IMR-90 (cell line): ENCODE data around the gene PLPP6. TPM values are rescaled to one million over a fixed set of nuclear protein-coding genes. Genes with fewer than 3 reads are reported as not detected.

Experiments used
- ATAC-seq: fragments of 200-7000 bp; cut with Tn5 transposase; 2 replicates; pipeline ENCODE4 v1.9.1; 2020; ENCODE audit warnings: low read depth, mild to moderate bottlenecking, moderate library complexity
- BruUV-seq: library from RNA; stranded (reverse); fragments of 400-500 nt; replicated peaks from 2 replicates; lab custom pipeline; 2021; lab: Mats Ljungman, UMichigan
- CTCF ChIA-PET: fragments of 300-600 bp; formaldehyde crosslinking; extraction: SDS; loops from one replicate; lab custom pipeline; 2021; ENCODE audit warnings: antibody characterized with exemption; lab: Yijun Ruan, JAX
- POLR2A ChIA-PET: fragments of 300-600 bp; sonication (Branson Sonifier 250); formaldehyde crosslinking; loops from one replicate; lab custom pipeline; 2022; ENCODE audit warnings: antibody characterized with exemption; ENCODE audit not compliant: unreplicated experiment; lab: Charles Lee
- DNase-seq: peaks from one replicate; pipeline ENCODE4 v3.0.0; 2013
- H2AFZ ChIP-seq: replicated peaks from 2 replicates; pipeline ENCODE3; 2013; ENCODE audit warnings: low read length, mild to moderate bottlenecking; ENCODE audit not compliant: poor library complexity
- H2AK5ac ChIP-seq: 2 replicates; pipeline ENCODE4 v1.6.1; 2013; ENCODE audit warnings: low read depth, low read length, inconsistent platforms
- H2AK9ac ChIP-seq: replicated peaks from 2 replicates; pipeline ENCODE3; 2013; ENCODE audit warnings: mild to moderate bottlenecking, low read depth, low read length, moderate library complexity; ENCODE audit not compliant: poor library complexity
- H2BK120ac ChIP-seq: 2 replicates; pipeline ENCODE4 v1.6.1; 2013; ENCODE audit warnings: low read depth, low read length, inconsistent platforms
- H2BK15ac ChIP-seq: 3 replicates; pipeline ENCODE4 v1.6.1; 2013; ENCODE audit warnings: low read depth, low read length, inconsistent platforms
- H2BK20ac ChIP-seq: 2 replicates; pipeline ENCODE4 v1.6.1; 2013; ENCODE audit warnings: low read depth, mild to moderate bottlenecking, inconsistent platforms, low read length, moderate library complexity
- H2BK5ac ChIP-seq: 2 replicates; pipeline ENCODE4 v1.6.1; 2013; ENCODE audit warnings: mild to moderate bottlenecking, low read depth, low read length, inconsistent platforms; ENCODE audit not compliant: poor library complexity, severe bottlenecking
- H3K14ac ChIP-seq: replicated peaks from 2 replicates; pipeline ENCODE4 v1.6.1; 2013; ENCODE audit warnings: low read depth, low read length, inconsistent platforms
- H3K18ac ChIP-seq: 2 replicates; pipeline ENCODE4 v1.6.1; 2013; ENCODE audit warnings: low read depth, low read length, control low read depth
- H3K23ac ChIP-seq: 2 replicates; pipeline ENCODE4 v1.6.1; 2013; ENCODE audit warnings: low read depth, low read length, inconsistent platforms
- H3K27ac ChIP-seq: 2 replicates; pipeline ENCODE4 v1.5.1; 2013; ENCODE audit warnings: mild to moderate bottlenecking, control low read depth, low read length; ENCODE audit not compliant: insufficient read depth
- H3K27me3 ChIP-seq: 2 replicates; pipeline ENCODE4 v1.6.1; 2013; ENCODE audit warnings: low read length; ENCODE audit not compliant: control insufficient read depth, insufficient read depth
- H3K36me3 ChIP-seq: 2 replicates; pipeline ENCODE4 v1.6.1; 2013; ENCODE audit warnings: low read length, mixed read lengths; ENCODE audit not compliant: control insufficient read depth, insufficient read depth
- H3K4ac ChIP-seq: 2 replicates; pipeline ENCODE4 v1.6.1; 2013; ENCODE audit warnings: low read depth, low read length, inconsistent platforms
- H3K4me1 ChIP-seq: 2 replicates; pipeline ENCODE4 v1.6.1; 2013; ENCODE audit warnings: low read length, mixed read lengths; ENCODE audit not compliant: control insufficient read depth, insufficient read depth
- H3K4me2 ChIP-seq: 2 replicates; pipeline ENCODE4 v1.6.1; 2013; ENCODE audit warnings: low read depth, mild to moderate bottlenecking, control low read depth, low read length, moderate library complexity
- H3K4me3 ChIP-seq: 2 replicates; pipeline ENCODE4 v1.5.1; 2013; ENCODE audit warnings: low read depth, mild to moderate bottlenecking, control low read depth, low read length, moderate library complexity; ENCODE audit not compliant: insufficient read depth
- H3K56ac ChIP-seq: 2 replicates; pipeline ENCODE4 v1.6.1; 2013; ENCODE audit warnings: low read length, inconsistent platforms; ENCODE audit not compliant: insufficient read depth; ENCODE audit errors: extremely low read depth
- H3K79me1 ChIP-seq, 2 experiments: 2 replicates each; pipeline ENCODE4 v1.6.1; 2013; ENCODE audit warnings: low read length in 2 of 2, inconsistent platforms in 1 of 2, low read depth in 1 of 2
- H3K9ac ChIP-seq: 2 replicates; pipeline ENCODE4 v1.6.1; 2013; ENCODE audit warnings: low read depth, low read length, control low read depth
- H3K9me1 ChIP-seq: 2 replicates; pipeline ENCODE4 v1.6.1; 2013; ENCODE audit warnings: low read length, inconsistent platforms; ENCODE audit not compliant: insufficient read depth
- H3K9me3 ChIP-seq: 2 replicates; pipeline ENCODE4 v1.6.1; 2013; ENCODE audit warnings: low read length; ENCODE audit not compliant: control insufficient read depth, insufficient read depth
- H4K20me1 ChIP-seq: 2 replicates; pipeline ENCODE4 v1.6.1; 2013; ENCODE audit warnings: low read length, inconsistent platforms; ENCODE audit not compliant: insufficient read depth
- H4K5ac ChIP-seq: 2 replicates; pipeline ENCODE4 v1.6.1; 2013; ENCODE audit warnings: mild to moderate bottlenecking, low read depth, low read length, control low read depth
- H4K8ac ChIP-seq, 2 experiments: 2 replicates each; pipeline ENCODE4 v1.6.1; 2013; ENCODE audit warnings: low read depth in 2 of 2, low read length in 2 of 2, control low read depth in 1 of 2, inconsistent platforms in 1 of 2
- H4K91ac ChIP-seq: 2 replicates; pipeline ENCODE4 v1.6.1; 2013; ENCODE audit warnings: low read depth, low read length, inconsistent platforms; ENCODE audit not compliant: insufficient read depth
- BHLHE40 ChIP-seq: fragments of 150-350 bp; IDR thresholded peaks from 2 replicates; pipeline ENCODE4 v1.6.1; 2016; ENCODE audit warnings: mild to moderate bottlenecking, low read depth, low read length
- CEBPB ChIP-seq: IDR thresholded peaks from 2 replicates; pipeline ENCODE4 v1.6.1; 2012; ENCODE audit warnings: low read depth, low read length, improper control_type of control experiment
- CHD1 ChIP-seq: IDR thresholded peaks from 2 replicates; pipeline ENCODE4 v1.6.1; 2012; ENCODE audit warnings: low read depth, low read length, improper control_type of control experiment
- CTCF ChIP-seq: conservative IDR thresholded peaks from 2 replicates; pipeline ENCODE4 v1.5.1; 2012; ENCODE audit warnings: mild to moderate bottlenecking, low read depth, low read length, improper control_type of control experiment
- ELK1 ChIP-seq: fragments of 150-350 bp; IDR thresholded peaks from 2 replicates; pipeline ENCODE4 v1.6.1; 2016; ENCODE audit warnings: low read depth, mild to moderate bottlenecking, low read length, moderate library complexity, borderline replicate concordance
- FOS ChIP-seq: fragments of 150-350 bp; IDR thresholded peaks from 2 replicates; pipeline ENCODE4 v1.6.1; 2016; ENCODE audit warnings: low read depth, low read length
- MAFK ChIP-seq: IDR thresholded peaks from 2 replicates; pipeline ENCODE4 v1.6.1; 2012; ENCODE audit warnings: low read depth, low read length, improper control_type of control experiment
- MAZ ChIP-seq: IDR thresholded peaks from 2 replicates; pipeline ENCODE4 v1.6.1; 2012; ENCODE audit warnings: low read depth, mild to moderate bottlenecking, low read length, improper control_type of control experiment, moderate library complexity, borderline replicate concordance
- MXI1 ChIP-seq: IDR thresholded peaks from 2 replicates; pipeline ENCODE4 v1.6.1; 2012; ENCODE audit warnings: low read depth, mild to moderate bottlenecking, low read length, moderate library complexity, borderline replicate concordance
- NFE2L2 ChIP-seq: fragments of 150-350 bp; IDR thresholded peaks from 2 replicates; pipeline ENCODE4 v1.6.1; 2016; ENCODE audit warnings: low read depth, mild to moderate bottlenecking, low read length
- POLR2A ChIP-seq: IDR thresholded peaks from 2 replicates; pipeline ENCODE4 v1.6.1; 2012; ENCODE audit warnings: mild to moderate bottlenecking, low read depth, low read length
- RAD21 ChIP-seq: IDR thresholded peaks from 2 replicates; pipeline ENCODE4 v1.6.1; 2012; ENCODE audit warnings: low read length, improper control_type of control experiment
- RCOR1 ChIP-seq: IDR thresholded peaks from 2 replicates; pipeline ENCODE4 v1.6.1; 2012; ENCODE audit warnings: mild to moderate bottlenecking, low read length, improper control_type of control experiment; ENCODE audit not compliant: insufficient replicate concordance
- RFX5 ChIP-seq: IDR thresholded peaks from 2 replicates; pipeline ENCODE4 v1.8.0; 2012; ENCODE audit warnings: low read depth, mild to moderate bottlenecking, low read length, moderate library complexity
- SMC3 ChIP-seq: fragments of 150-350 bp; IDR thresholded peaks from 2 replicates; pipeline ENCODE4 v1.6.1; 2016; ENCODE audit warnings: low read depth, mild to moderate bottlenecking, antibody characterized with exemption, low read length, moderate library complexity
- WGBS, 2 experiments: methylation state at CpG; one replicate each; pipeline versions ENCODE4 v1.1.5 to v1.1.7; 2013; ENCODE audit warnings: missing lambda C conversion rate in 2 of 2; ENCODE audit not compliant: insufficient read length in 1 of 2; ENCODE audit errors: extremely low coverage in 2 of 2; 5-methylcytosine and 5-hydroxymethylcytosine counted together
- dilution Hi-C: fragments of 300-500 bp; cut with HindIII; formaldehyde crosslinking; loops from one replicate; pipeline ENCODE4 v1.14.3; 2018; ENCODE audit warnings: low sequenced_read_pairs; ENCODE audit not compliant: unreplicated experiment
- in situ Hi-C: fragments of 300-500 bp; cut with MboI; formaldehyde crosslinking; loops from 3 replicates; pipeline ENCODE4 v1.14.3; 2019; ENCODE audit warnings: low sequenced_read_pairs, inconsistent platforms, mixed read lengths
- intact Hi-C: fragments of 100-400 bp; cut with micrococcal nuclease; formaldehyde crosslinking; loops from 2 replicates; pipeline ENCODE4 v1.10.0; 2022
- polyA plus RNA-seq, 3 experiments: library from polyadenylated mRNA; depleted of rRNA; stranded (reverse); fragments of >200 nt; gene quantifications; 2 replicates each; pipeline ENCODE4 v1.2.3, GENCODE V29; 2012; ENCODE audit warnings: low replicate concordance in 1 of 3
- total RNA-seq: library from RNA; depleted of rRNA; stranded (reverse); fragments of >200 nt; gene quantifications from 2 replicates; pipeline ENCODE4 v1.2.3, GENCODE V29; 2012
- TF ChIP-seq, protein P1 (sequence below): fragments of 150-350 bp; IDR thresholded peaks from 2 replicates; pipeline ENCODE4 v1.6.1; 2017; ENCODE audit warnings: mild to moderate bottlenecking, antibody characterized with exemption, low read length, low read depth

PLPP6 gene
- total and polyA plus RNA-seq, 2 of the 4 experiments (the other 2 are of a cell fraction): 3.4 to 5.9 TPM

GRCh38 chr9:4622016-4622415, 40.1 kb upstream of the PLPP6 start:
- H3K4me1 ChIP-seq: no peaks in the 10 kb centered on the region; the same call in 1 of the 2 replicates
- H2BK5ac ChIP-seq: no peak overlapping the region
- no peaks in the 10 kb centered on the region for H3K9me3 ChIP-seq
- no peak overlapping the region for H4K8ac ChIP-seq
- no peak overlapping the region for H4K5ac ChIP-seq
- no peak overlapping the region for H2AK9ac ChIP-seq
- H3K79me1 ChIP-seq: no peaks in the 10 kb centered on the region
- POLR2A ChIA-PET: no interaction called here
- DNase-seq (no peak), ATAC-seq (no peak)
- no peak overlapping the region for H2BK15ac ChIP-seq
- no peak overlapping the region for H3K4ac ChIP-seq
- no peak overlapping the region for H3K23ac ChIP-seq
- H2AFZ ChIP-seq: no peak overlapping the region
- CTCF ChIA-PET: no interaction called here
- in situ Hi-C loops (no loop called here), intact Hi-C loops (no loop called here), dilution Hi-C loops (no loop called here)
- H2BK120ac ChIP-seq: no peak overlapping the region
- BruUV-seq: no TSS peak
- WGBS, 2 experiments: 38% methylated on average over 2 of the region's 10 CpGs; no CpG with 5 or more reads in 1 of the 2 experiments
- H2AK5ac ChIP-seq: no peak overlapping the region
- H3K18ac ChIP-seq: no peak overlapping the region
- no peak overlapping the region for H3K14ac ChIP-seq
- no peak overlapping the region for H3K9ac ChIP-seq
- H2BK20ac ChIP-seq: no peak overlapping the region
- H3K36me3 ChIP-seq: no peaks in the 10 kb centered on the region
- H3K27ac ChIP-seq: no peak overlapping the region
- H3K56ac ChIP-seq: no peak overlapping the region
- H3K9me1 ChIP-seq: no peaks in the 10 kb centered on the region
- H3K4me3 ChIP-seq: no peak overlapping the region
- no peak overlapping the region for H4K91ac ChIP-seq
- H3K4me2 ChIP-seq: no peak overlapping the region
- TF ChIP-seq RCOR1 (no peak), POLR2A (no peak), NFE2L2 (no peak), MAFK (no peak), SMC3 (no peak), RAD21 (no peak), BHLHE40 (no peak), CTCF (no peak), ELK1 (no peak), CEBPB (no peak), MAZ (no peak), CHD1 (no peak), RFX5 (no peak), FOS (no peak), MXI1 (no peak)
- TF ChIP-seq, protein P1, sequence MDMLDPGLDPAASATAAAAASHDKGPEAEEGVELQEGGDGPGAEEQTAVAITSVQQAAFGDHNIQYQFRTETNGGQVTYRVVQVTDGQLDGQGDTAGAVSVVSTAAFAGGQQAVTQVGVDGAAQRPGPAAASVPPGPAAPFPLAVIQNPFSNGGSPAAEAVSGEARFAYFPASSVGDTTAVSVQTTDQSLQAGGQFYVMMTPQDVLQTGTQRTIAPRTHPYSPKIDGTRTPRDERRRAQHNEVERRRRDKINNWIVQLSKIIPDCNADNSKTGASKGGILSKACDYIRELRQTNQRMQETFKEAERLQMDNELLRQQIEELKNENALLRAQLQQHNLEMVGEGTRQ: no peak
- no peaks in the 10 kb centered on the region for H3K27me3 ChIP-seq
- H4K20me1 ChIP-seq: no peaks in the 10 kb centered on the region
